Activated CD4-positive, alpha-beta T cell treated with anti-CD3 and anti-CD28 coated beads for 1 hour (primary cell): ENCODE data around the gene NEU2.
"Not testable (repeated sequence)": the region's sequence is repeated elsewhere in the genome, so short reads cannot be mapped to it uniquely, and the experiment has no call there.

Experiments
- DNase-seq: peaks from one replicate; pipeline ENCODE4 v3.0.0-alpha.2; 2020

NEU2 gene

GRCh38 chr2:233011268-233011650 is 21.2 kb upstream of the NEU2 start:
- no peak for DNase-seq

- no peak for DNase-seq
Observed at GRCh38 chr2:233011702-233012131, 20.8 kb upstream of the NEU2 start.

GRCh38 chr2:233012301-233012971 is 20.0 kb upstream of the NEU2 start:
- no peak for DNase-seq

- DNase-seq: no peak
Observed at GRCh38 chr2:233013027-233013461, 19.4 kb upstream of the NEU2 start, which contains the start of gene NGEF. NGEF (minus strand) TSS chr2:233013256; CDS start chr2:232974890, 38,366 bp downstream.

GRCh38 chr2:233013650-233014049 is 18.8 kb upstream of the NEU2 start:
- no peak for DNase-seq

GRCh38 chr2:233015019-233015645 is 17.3 kb upstream of the NEU2 start:
- DNase-seq: no peak

GRCh38 chr2:233017947-233018346 is 14.5 kb upstream of the NEU2 start:
- DNase-seq: no peak

GRCh38 chr2:233019610-233020009 is 12.9 kb upstream of the NEU2 start:
- not testable (repeated sequence) for DNase-seq

GRCh38 chr2:233020454-233020853 is 12.0 kb upstream of the NEU2 start:
- no peak for DNase-seq

GRCh38 chr2:233021771-233022170 is 10.7 kb upstream of the NEU2 start:
- no peak for DNase-seq

- DNase-seq: no peak
Observed at GRCh38 chr2:233022561-233022960, 9.9 kb upstream of the NEU2 start.

- DNase-seq: no peak
Observed at GRCh38 chr2:233023007-233023760, 9.3 kb upstream of the NEU2 start.

GRCh38 chr2:233023761-233024410 is 8.6 kb upstream of the NEU2 start:
- no peak for DNase-seq

- no peak for DNase-seq
Observed at GRCh38 chr2:233025706-233026105, 6.8 kb upstream of the NEU2 start.

- DNase-seq: no peak
Observed at GRCh38 chr2:233026198-233026813, 6.2 kb upstream of the NEU2 start.

- no peak for DNase-seq
Observed at GRCh38 chr2:233029321-233029720, 3.2 kb upstream of the NEU2 start.

GRCh38 chr2:233031556-233032500 is 644 bp upstream of the NEU2 start:
- no peak for DNase-seq

- no peak for DNase-seq
Observed at GRCh38 chr2:233033672-233034071, 1.2 kb downstream of the NEU2 start.

GRCh38 chr2:233034091-233034882 is 1.8 kb downstream of the NEU2 start:
- no peak for DNase-seq

GRCh38 chr2:233035426-233036161 is 3.1 kb downstream of the NEU2 start:
- no peak for DNase-seq
